PC-9 (cell line): ENCODE results near the gene ACBD4.

Experiments used
- EZH2 ChIP-seq: fragments of 200-600 bp; sonication (generic); IDR thresholded peaks from 2 replicates; pipeline ENCODE4 v1.8.0; 2017; ENCODE audit warnings: antibody characterized with exemption, low read depth
- TF ChIP-seq, protein P1 (sequence below): fragments of 200-600 bp; sonication (generic); conservative IDR thresholded peaks from 2 replicates; pipeline ENCODE4 v1.6.1; 2017; ENCODE audit warnings: mixed run types, antibody characterized with exemption, mild to moderate bottlenecking, moderate library complexity

DNA sequence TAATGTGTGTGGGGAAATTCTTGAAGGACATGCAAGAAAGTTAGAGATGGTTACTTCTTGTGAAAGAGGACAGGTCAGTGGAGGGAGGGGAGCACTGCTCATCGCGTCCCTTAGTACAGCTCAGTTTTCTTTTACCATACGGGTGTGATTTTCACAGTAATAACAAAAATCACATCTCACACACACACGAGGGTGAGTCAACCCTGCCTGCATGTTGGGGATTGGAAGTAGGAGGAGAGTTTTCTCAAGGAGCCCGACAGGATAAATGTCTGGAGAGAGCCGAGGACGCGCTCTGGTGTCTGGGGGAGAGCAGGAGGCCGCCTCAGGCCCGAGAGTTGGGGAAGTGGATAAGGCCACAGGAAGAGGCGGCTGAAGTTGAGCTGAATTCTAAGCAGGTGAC, 19.6 kb upstream of the ACBD4 start:
- TF ChIP-seq EZH2, result no peak
- TF ChIP-seq, protein P1, sequence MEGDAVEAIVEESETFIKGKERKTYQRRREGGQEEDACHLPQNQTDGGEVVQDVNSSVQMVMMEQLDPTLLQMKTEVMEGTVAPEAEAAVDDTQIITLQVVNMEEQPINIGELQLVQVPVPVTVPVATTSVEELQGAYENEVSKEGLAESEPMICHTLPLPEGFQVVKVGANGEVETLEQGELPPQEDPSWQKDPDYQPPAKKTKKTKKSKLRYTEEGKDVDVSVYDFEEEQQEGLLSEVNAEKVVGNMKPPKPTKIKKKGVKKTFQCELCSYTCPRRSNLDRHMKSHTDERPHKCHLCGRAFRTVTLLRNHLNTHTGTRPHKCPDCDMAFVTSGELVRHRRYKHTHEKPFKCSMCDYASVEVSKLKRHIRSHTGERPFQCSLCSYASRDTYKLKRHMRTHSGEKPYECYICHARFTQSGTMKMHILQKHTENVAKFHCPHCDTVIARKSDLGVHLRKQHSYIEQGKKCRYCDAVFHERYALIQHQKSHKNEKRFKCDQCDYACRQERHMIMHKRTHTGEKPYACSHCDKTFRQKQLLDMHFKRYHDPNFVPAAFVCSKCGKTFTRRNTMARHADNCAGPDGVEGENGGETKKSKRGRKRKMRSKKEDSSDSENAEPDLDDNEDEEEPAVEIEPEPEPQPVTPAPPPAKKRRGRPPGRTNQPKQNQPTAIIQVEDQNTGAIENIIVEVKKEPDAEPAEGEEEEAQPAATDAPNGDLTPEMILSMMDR, result no peak
